GM21737 (cell line): Measurements from ENCODE around the gene LRP5.
"Not testable (repeated sequence)": the region's sequence is repeated elsewhere in the genome, so short reads cannot be mapped to it uniquely, and the experiment has no call there.

ENCODE experiments used
- ATAC-seq: cut with Tn5 transposase; IDR thresholded peaks from one replicate; pipeline ENCODE4 v1.9.1; 2021; ENCODE audit warnings: mild to moderate bottlenecking, moderate library complexity; ENCODE audit not compliant: unreplicated experiment

The LRP5 gene

DNA sequence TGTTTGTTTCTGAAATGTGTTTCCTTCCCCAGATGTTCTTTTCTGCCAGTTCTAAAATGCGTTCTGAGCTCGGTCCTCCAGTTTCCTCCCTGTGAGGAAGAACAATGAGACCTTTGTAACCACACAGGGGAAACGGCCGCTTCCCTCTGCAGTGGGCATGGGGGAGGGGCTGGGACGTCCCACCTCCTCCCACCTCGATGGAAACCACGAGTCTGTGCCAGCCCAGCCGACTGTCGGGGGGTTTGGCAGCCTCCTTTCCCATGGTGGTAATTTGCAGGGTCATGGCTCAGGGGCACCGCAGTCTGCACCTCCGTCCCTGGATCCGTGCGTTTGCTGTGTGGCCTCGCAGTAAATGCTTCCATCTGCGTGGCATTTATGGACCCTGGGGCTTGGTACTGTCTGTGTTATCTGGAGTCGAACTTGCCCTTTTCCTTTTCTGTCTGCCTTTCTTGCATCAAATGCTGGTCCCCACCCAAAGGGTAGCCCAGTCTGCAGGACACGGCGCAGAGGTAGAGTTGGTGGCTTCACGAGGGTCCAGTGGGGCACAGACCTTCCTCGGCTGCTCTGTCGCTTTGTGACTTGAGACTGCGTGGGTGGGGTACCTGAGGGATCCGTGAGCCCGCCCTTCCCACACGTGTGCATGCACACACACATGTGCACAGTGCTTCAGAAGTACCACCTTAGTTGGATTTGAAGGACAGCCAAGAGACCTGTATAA, 16.1 kb downstream of the LRP5 start:
- ATAC-seq, result no peak

DNA sequence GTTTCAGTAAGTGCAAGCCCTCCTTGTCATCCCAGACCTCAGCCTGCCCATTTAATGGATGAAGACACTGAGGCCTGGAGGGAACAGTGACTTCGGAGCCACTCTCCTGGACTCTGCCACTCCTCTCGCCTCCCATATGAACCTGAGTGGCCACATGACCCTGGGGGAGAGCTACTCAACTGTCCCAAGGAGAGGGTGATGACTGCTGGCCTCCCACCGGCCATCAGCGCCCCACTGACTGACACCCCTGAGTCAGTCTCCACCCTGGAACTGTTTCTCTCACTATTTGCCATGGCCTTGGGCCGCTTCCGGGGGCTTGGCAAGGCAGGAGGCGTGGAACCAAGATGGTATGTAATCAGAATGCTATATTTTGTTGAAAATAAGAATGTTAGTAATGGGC, 17.1 kb downstream of the LRP5 start:
- no peak for ATAC-seq

DNA sequence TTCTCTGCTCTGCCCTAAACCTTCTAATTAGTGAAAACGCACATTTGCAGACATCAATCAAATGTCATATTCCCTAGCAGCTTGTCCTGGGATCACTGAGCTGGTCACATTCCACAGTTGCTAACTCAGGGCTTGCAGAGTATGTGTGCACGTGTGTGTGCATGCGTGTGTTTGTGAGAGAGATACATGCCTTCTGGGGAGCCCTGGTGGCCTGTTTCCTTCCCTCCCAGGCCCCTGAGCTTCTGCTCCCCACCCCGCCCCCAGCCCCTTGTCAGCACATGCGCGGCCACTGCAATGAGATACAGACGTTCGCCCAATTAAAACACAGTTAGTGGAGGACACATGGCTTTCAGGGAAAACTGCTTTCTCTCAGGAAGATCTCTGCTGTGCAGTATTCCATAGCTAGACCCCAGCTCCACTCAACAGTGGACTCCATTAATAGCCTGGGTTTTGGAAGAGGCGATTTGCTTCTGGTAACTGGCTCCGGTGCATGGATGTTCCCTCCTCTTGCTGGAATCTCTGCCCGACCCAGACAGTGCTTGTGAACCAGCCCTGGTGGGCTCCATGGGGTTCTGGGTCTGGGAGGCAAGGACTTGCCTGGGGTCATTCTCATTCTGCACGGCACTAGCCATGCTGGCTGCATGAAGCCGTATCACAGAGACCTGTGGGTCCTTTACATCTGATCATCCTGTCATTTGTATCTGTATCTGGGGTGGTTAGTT, 17.7 kb downstream of the LRP5 start:
- no peak for ATAC-seq

DNA sequence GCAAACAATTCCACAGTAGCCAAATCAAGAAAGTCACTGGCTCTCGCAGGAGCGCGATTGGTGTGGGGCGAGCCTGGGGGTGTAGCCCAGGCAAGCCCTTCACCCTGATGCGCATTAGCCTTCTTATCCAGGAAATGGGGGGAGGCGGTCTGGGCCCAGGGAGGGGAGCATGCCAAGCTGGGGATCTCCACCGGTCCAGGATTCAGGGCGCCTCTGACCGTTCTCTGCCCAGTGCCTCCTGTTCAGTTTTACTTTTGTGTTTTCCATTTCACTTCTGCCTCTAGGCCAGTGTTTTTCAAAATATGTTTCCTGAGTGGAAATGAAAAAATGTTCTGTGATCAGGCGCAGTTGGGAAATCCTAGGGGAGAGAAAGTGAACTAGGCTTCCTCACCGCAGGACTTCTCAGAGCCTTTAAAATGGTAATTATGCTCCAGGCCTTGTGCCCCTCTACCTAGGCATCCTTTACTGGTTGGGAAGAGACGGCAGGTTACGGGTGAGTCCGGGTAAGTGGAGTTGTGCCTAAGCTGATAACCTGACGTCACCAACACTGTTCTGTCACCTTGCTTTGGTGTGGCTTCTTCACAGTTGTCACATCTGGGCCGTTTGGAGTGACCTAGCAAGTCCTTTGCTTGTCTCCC, 18.4 kb downstream of the LRP5 start:
- no peak for ATAC-seq

DNA sequence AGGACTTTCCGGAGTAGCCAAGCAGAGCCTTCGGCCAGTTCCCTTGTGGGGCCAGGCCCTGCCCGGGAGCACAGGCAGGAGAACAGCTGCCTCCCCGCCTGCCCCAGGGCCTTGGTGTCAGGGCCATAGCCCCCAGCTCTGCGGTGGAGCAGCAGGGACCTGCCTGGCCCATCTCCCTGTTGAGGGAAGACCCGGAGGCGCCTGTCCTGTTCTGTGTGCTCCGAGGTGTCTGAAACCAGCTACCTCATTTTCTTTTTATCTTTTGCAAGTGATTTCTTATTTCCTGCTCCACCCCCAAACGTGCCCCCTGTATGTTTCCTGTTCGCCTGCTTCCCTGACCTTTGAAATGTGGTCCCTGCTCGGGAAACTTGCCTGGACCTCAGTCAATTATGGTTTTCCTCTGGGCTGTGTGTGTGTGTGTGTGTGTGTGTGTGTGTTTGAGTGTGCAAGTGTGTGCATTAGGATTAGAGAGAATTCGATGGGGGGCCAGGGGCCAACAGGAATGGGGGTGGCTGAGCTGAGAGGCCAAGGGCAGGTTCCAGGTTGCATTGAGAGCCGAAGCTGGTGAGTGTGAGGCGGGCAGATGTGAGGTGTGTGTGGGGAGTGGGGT, 19.1 kb downstream of the LRP5 start:
- ATAC-seq, result no peak

DNA sequence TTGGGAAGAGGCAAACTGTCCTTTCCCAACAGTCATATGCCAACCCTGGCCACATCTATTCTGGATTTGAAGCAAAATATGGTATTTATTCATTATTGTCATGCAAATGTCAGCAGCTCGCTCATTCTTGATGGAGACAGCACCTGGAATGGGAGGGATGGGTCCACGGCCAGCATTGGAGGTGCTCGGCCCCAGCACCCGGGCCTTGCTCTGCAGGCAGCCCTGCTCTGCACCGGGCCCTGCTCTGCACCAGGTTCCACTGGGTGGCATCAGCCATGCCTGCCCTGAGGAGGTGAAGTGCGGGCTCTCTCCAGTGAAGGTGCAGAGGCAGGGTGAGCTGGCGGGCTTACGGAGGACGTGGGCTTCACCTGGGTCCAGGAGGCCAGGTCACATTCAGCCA, 19.8 kb downstream of the LRP5 start:
- no peak for ATAC-seq

DNA sequence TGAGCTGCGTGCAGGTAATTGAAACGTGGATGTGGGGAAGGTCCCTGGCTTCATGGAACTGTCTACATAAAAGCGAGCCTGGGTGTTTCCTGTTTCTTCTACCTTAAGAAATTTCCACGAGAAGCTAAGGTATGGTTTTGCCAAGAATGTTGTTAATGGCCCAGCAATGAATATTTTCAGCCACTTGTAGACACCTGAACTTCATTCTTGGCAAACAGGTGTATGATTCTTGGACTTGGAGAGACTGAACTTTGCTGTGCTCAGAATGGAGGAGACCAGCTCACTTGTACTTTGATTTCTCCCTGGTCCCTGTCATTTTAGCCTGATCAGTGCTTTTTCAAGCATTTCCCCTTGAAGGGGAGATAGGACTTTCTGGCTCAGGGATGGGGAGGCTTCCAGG, 20.8 kb downstream of the LRP5 start:
- no peak for ATAC-seq

DNA sequence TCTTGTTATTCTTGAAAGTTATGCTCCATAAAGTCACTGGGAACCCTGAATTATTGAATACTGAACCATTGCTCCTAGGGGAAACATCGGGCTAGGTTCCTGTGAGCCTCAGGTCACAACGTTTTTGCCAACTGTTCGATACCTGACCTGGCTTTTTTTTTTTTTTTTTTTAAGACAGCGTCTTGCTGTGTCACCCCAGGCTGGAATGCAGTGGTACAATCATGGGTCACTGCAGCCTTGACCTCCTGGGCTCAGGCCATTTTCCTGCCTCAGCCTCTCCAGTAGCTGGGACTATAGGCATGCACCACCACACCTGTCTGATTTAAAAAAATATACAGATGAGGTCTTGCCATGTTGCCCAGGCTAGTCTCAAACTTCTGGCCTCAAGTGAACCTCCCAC, 22.5 kb downstream of the LRP5 start:
- ATAC-seq, result no peak

DNA sequence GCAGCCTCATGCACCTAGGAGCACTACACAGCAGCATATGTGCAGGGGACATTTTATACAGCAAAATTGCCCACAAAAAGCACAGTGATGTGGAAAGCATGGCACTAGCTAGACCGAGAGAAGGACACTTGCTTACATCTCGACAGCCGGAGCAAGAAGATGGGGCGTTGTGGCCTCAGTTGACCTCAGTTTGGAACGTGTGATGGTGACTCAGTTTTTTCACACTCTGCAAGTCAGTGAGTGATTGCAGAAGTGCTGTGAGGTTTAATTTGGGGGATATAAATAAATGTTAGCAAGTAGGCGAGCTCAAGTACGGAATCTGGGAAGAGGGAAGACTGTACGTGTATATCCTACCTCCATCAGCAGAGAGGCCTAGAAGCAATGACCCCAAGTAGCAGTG, 23.3 kb downstream of the LRP5 start:
- no peak for ATAC-seq

DNA sequence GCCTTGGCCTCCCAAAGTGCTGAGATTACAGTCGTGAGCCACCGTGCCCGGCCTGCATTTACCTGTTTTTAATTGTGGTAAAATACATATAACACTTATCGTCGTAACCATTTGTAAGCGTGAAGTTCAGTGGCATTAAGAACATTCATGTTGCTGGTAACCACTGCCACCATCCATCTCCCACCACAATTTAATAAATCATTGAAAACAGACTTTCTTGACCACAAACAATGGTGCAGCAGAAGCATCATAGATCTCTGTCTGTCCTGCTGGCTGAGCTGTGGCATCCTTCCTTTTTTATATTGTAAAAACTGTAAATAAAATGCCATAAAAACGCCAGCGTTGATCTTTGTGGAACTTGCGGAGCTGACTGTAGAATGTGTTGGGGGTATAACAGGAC, 24.3 kb downstream of the LRP5 start:
- no peak for ATAC-seq

DNA sequence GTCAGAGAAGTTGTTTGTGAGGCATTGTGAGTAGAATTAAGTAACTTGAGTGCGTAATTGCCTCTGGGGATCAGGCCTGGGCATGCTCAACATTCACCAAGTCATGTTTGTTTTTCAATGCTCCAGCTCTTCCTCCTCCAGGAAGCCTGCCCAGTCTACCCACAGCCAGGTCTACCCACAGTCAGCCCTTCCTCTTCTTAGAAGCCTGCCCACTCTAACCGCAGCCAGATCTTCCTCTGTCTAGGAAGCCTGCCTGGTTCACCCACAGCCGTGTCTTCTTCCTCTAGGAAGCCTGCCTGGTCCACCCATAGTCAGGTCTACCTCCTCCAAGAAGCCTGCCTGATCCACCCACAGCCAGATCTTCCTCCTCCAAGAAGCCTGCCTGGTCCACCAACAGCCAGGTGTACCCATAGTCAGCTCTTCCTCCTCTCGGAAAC, 25.0 kb downstream of the LRP5 start:
- ATAC-seq, result no peak

DNA sequence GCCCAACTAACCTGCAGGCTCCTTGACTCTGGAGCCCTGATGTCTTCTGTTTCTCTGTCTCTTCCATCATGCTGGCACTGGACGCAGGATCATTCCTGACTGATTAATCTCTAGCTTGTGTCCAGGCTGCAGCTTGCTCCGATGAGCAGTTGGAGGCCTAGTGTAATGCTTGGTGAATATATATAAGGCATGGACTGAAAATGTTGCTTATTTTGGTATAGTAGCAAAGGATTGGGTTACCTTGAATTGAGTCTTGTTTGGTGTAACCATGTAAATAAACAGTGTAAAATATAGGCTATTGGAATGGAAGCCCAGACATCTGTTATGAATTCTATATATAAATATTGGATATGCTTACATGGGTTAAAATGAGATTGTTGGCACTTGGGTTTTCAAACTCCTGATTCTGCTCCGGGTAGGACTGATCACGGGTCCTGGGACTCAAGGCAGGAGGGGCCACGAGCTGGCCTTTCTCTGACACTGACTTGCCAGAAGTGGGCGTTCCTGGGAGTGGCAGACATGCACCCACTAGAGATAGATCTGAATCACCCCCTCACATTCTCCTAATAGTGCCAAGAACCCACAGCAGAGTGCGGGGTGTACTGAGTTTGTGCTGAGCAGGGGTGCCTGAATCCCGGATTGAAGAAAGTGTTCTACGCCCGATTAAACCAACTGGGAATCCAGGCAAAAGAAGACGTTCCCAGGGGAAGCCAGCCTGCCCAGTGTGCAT, 25.8 kb downstream of the LRP5 start:
- ATAC-seq, result no peak

DNA sequence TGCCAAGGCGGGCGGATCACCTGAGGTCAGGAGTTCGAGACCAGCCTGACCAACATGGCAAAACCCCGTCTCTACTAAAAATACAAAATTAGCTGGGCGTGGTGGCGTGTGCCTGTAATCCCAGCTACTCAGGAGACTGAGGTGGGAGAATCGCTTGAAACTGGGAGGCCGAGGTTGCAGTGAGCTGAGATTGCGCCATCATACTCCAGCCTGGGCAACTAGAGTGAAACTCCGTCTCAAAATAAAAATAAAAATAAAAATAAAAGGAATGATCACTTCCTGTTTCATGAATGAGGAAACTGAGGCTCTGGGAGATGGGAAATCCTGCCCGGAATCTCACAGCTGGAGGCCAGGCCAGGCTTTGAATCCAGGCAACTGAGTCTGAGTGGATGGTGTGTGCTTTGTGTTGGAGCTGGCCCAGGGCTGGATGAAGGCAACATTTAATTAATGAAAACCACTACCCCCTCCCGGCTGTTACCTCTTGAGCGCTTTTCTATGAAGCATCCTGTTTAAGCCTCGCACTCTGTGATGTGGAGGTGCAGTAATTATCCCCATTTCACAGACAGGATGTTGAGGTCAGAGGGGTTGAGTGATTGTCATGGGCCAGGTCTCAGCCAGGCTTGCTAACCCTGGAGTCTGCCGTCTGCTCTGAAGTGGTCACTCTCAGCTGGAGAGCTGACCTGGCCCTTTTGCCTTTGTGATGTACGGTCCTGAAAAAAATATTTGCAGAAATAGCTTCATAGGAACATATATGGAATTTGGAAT, 27.8 kb downstream of the LRP5 start:
- ATAC-seq, result no peak

DNA sequence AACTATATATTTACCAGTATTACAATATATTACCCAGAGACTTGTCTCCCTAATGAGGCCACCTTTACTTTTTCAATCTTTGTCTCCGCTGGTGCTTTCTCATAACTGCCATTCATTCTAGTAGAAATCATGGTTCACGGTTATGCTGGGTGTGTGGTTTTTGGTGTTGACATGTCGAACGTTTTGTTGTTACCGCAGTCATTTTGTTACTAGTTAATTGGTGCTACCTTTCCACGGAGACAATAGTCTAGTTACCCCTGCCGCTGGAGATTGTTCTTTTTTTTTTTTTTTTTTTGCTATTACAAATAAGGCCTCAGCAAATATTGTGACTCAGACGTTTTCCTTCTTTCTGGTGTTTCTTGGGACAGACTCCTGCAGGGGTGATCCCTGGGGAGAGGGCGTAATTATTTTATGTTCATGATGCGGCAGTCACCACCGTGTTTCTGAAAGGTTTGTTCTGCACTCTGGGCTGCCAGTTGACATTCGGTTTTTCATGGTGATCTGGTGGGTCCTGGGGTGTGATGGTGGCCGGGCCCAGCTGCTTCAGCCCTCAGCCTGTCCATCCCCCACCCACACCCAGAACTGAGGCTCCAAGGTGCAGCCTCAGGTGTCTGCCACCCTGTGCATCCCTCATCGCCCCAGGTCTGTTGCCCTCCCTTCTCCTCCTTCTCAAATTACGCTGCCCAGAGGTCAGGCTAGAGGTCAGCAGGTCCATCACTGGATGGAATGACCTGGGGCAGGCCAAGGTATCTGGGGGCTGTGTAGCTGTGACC, 28.6 kb downstream of the LRP5 start:
- ATAC-seq, result no peak

DNA sequence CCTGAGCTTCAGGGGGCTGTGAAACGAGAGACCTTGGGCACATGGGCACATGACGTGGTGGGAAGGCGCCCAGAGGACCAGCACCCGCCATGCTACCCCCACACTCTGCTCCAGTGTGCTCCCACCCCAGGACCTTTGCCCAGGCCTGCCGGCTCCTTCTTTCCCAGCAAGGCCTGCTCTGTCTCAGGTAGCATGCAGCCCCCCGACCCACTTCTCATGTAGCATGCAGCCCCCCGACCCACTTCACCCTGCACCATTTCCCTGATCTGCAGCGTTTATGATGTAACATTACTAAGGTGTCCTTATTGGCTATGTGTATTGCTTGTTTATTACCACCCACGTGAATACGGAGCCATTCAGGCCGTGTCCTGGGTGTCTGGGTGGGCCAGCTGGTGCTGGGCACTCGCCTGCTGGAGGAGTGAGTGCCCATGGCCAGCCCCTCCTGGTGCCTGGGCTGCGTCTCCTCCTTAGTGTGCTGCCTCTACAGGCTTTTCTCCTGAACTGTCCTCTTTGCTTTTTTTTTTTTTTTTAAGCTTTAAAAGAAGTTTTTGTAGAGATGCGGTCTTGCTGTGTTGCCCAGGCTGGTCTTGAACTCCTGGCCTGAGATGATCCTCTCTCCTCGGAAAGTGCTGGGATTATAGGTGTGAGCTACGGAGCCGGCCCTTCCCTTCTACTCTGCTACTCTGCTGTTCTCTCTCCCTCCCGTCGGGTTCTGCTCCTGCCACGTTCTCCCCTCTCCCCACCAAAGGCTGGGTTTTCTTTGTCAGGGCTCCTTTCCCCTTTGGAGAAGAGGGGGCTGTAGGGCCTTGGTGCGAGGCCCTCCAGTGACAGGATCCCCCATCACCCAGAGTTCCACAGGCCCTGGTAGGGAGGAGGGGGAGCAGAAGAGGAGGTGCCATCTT, 29.4 kb downstream of the LRP5 start:
- ATAC-seq, result no peak

DNA sequence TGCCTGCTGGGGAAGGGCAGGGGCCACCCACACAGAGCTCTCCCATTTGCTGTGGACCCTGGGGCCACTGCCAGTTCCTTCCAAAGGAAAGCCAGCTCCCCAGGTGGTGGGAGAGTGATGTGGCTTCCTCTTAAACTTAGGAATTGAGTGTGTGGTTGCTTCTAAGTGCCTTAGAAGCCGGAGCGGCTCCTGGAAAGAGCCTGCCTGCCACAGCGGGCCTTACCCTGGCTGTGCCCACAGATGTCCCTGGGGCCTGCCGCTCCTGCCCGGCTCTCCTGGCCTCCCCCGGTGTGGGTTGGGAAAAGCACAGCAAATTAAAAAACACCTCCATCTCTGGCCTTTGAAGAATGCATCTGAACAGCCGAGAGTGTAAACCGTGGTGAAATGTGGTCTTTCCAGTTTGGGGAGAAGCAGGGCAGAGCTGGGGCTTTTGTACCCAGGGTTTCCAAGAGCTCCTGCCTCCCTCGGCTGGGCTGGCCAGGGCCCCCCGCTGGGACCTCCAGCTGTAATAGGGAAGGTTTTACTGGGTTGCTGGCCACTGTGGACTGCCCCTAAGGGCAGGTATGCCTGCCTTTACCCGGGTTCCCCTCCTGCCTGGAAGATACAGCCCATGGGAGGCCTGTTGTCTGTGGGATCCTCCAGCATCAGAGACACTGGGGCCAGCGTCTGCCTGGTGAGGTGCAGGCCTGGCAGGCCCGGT, 30.2 kb downstream of the LRP5 start:
- no peak for ATAC-seq

DNA sequence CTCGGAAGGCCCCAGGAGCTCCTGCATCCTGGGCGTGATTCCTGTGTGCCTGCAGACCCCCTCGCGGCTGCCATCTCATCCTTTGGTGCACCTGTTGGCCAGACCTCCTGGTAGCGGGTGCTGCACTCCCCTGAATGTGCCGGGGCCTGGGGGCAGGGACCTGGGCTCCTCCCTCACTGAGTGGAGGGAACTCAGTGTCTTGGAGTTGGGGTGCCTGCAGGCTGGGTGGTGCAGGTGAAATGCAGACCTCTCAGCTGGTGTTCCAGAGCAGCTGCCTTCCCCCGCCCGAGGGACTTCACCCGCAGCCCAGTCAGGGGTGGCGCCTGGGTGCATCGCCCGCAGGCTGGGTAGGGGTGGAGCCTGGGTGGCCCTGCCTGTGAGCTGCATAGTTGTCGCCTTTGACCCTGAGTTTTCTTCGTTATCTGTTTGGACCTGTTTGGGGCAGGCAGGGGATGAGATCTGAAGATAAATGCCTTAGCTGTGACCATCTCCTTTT, 31.4 kb downstream of the LRP5 start:
- no peak for ATAC-seq

DNA sequence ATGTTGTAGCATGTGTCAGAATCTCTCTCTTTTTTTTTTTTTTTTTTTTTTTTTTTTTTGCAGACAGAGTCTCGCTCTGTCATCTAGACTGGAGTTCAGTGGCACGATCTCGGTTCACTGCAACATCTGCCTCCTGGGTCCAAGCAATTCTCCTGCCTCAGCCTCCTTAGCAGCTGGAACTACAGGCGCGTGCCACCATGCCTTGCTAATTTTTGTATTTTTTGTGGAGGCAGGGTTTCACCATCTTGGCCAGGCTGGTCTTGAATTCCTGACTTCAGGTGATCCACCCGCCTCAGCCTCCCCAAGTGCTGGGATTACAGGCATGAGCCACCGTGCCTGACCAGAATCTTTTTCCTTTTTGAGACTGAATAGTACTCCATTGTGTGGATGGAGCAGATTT, 32.4 kb downstream of the LRP5 start:
- ATAC-seq, result not testable (repeated sequence)
